Kidney (tissue), 14 donors: Measurements from ENCODE around the gene CD200. TPM values are rescaled to one million over a fixed set of nuclear protein-coding genes. Genes with fewer than 3 reads are reported as not detected.

Source experiments
- DNase-seq, 5 donors: peaks; one replicate each; pipeline ENCODE4 v3.0.0-alpha.2; 2013 to 2020
- FAIRE-seq: peaks from 2 replicates; lab custom pipeline; 2012; peaks lifted over from hg19 to GRCh38; lab: Jason Lieb, UNC
- H3K27ac ChIP-seq, 2 donors: one replicate each; pipeline ENCODE4 v1.7.0; 2013; ENCODE audit warnings: low read depth in 2 of 2, low read length in 2 of 2, inconsistent platforms in 1 of 2
- H3K27me3 ChIP-seq: one replicate; pipeline ENCODE4 v1.7.1; 2013; ENCODE audit warnings: low read length, inconsistent platforms; ENCODE audit not compliant: control insufficient read depth, insufficient read depth
- H3K36me3 ChIP-seq, 3 donors: one replicate each; pipeline versions ENCODE4 v1.7.0 to v1.7.1; 2013; ENCODE audit warnings: low read length in 3 of 3, control low read depth in 1 of 3, inconsistent platforms in 1 of 3; ENCODE audit not compliant: insufficient read depth in 3 of 3, control insufficient read depth in 2 of 3
- H3K4me1 ChIP-seq, 3 donors: one replicate each; pipeline versions ENCODE4 v1.7.0 to v1.7.1; 2013; ENCODE audit warnings: low read length in 3 of 3, inconsistent platforms in 1 of 3, low read depth in 1 of 3; ENCODE audit not compliant: control insufficient read depth in 2 of 3, insufficient read depth in 2 of 3
- H3K4me3 ChIP-seq, 3 donors: one replicate each; pipeline versions ENCODE4 v1.7.0 to v1.8.1; 2013; ENCODE audit warnings: low read length in 3 of 3, control low read depth in 1 of 3, inconsistent platforms in 1 of 3
- H3K9ac ChIP-seq, 3 donors: one replicate each; pipeline versions ENCODE4 v1.7.0 to v1.7.1; 2013; ENCODE audit warnings: low read length in 3 of 3, control low read depth in 1 of 3, inconsistent platforms in 1 of 3
- H3K9me3 ChIP-seq, 3 donors: one replicate each; pipeline versions ENCODE4 v1.7.0 to v1.7.1; 2013; ENCODE audit warnings: low read length in 3 of 3, control low read depth in 1 of 3, inconsistent platforms in 1 of 3; ENCODE audit not compliant: control insufficient read depth in 2 of 3, insufficient read depth in 1 of 3
- intact Hi-C: fragments of 100-400 bp; cut with DNase I; formaldehyde crosslinking; loops from one replicate; pipeline ENCODE4 v1.11.1; 2022
- polyA plus RNA-seq: library from polyadenylated mRNA; stranded (reverse); fragments of 350-450 nt; fragmentation: Illumina TruSeq; extraction: RNeasy Lipid Tissue Mini Kit (QIAGEN cat#74804); gene quantifications from one replicate; pipeline ENCODE4 v1.2.3, GENCODE V29; 2014; ENCODE audit warnings: low read depth, low replicate concordance; ENCODE audit not compliant: insufficient read depth
- total RNA-seq: library from RNA; stranded (reverse); fragmentation: NEBNext Ultra II Directional; extraction: Animal tissue kit (Norgen Biotek cat#: 25700); gene quantifications from one replicate; pipeline ENCODE4 v1.2.1, GENCODE V29; 2021
- TF ChIP-seq, protein P1 (sequence below): IDR thresholded peaks from 3 replicates; pipeline ENCODE4 v1.5.1; 2012; ENCODE audit warnings: mild to moderate bottlenecking, moderate library complexity, borderline replicate concordance; ENCODE audit not compliant: insufficient read depth; ENCODE audit errors: extremely low read depth
- donor health status: control.
- donor health status: control.
- donor health status: control.
- donor health status: control.
- donor health status: control.
- donor health status: DM: yes; HTN: yes; CAD: no.
- donor health status: Normal renal cell carcinoma (clear cell type).

The CD200 gene
- total and polyA plus RNA-seq, 2 donors from 2014 or later = 8.5 to 16.8 TPM

DNA sequence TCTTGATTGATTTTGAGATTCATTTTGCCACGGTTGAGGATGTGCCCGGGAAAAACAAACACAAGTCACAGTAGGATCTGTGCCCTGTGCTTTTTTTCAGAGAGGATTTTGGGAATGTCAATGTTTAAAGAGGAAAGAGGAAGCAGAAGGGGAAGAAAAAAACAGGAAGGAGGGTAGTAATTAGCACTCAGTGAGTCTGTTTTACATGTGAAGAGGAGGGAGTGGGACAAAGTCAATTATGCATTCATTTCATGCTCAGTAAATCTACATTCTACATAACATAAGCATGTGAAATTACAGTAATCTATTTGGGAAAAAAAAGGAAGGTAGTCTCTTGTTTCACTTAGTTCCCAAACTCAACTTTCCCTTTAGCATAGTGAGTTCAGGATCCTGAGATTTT, 18.3 kb upstream of the CD200 start:
- Histone ChIP-seq H3K36me3 (no peaks in the 10 kb centered on the region), H3K4me1 (no peaks in the 10 kb centered on the region), H3K4me3 (no peak overlapping the region), H3K27ac (no peak overlapping the region), H3K27me3 (no peaks in the 10 kb centered on the region), H3K9ac (no peak overlapping the region), H3K9me3 (no peaks in the 10 kb centered on the region)
- FAIRE-seq (no peak), DNase-seq (no peak)
- TF ChIP-seq, protein P1, sequence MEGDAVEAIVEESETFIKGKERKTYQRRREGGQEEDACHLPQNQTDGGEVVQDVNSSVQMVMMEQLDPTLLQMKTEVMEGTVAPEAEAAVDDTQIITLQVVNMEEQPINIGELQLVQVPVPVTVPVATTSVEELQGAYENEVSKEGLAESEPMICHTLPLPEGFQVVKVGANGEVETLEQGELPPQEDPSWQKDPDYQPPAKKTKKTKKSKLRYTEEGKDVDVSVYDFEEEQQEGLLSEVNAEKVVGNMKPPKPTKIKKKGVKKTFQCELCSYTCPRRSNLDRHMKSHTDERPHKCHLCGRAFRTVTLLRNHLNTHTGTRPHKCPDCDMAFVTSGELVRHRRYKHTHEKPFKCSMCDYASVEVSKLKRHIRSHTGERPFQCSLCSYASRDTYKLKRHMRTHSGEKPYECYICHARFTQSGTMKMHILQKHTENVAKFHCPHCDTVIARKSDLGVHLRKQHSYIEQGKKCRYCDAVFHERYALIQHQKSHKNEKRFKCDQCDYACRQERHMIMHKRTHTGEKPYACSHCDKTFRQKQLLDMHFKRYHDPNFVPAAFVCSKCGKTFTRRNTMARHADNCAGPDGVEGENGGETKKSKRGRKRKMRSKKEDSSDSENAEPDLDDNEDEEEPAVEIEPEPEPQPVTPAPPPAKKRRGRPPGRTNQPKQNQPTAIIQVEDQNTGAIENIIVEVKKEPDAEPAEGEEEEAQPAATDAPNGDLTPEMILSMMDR = no peak
- intact Hi-C loops = no loop called here

DNA sequence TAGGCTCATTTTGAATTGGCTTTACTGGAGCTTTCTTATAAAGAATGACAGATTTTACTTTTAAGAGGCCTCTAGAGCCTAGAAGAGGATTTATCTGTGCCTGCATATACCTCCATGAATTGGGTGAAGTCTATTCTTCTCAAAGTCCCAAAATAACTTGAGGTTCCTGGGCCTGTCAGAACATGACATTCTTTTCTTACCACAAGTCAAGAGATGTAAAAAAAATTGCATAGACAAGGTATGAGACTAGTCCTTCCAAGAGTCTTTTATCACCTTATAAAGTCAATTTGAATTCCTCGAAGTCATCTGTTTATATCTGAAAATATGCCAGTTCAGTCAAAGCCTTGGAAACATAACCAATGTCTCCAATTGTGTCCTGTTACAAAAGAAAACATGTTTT, 17.2 kb upstream of the CD200 start:
- no peaks in the 10 kb centered on the region for H3K36me3 ChIP-seq
- intact Hi-C loops = no loop called here
- H3K4me3 ChIP-seq = no peak overlapping the region
- no peaks in the 10 kb centered on the region for H3K9me3 ChIP-seq
- no peaks in the 10 kb centered on the region for H3K4me1 ChIP-seq
- TF ChIP-seq, protein P1 = no peak
- H3K9ac ChIP-seq = no peak overlapping the region
- H3K27ac ChIP-seq = no peak overlapping the region
- DNase-seq (no peak), FAIRE-seq (no peak)
- H3K27me3 ChIP-seq = no peaks in the 10 kb centered on the region

DNA sequence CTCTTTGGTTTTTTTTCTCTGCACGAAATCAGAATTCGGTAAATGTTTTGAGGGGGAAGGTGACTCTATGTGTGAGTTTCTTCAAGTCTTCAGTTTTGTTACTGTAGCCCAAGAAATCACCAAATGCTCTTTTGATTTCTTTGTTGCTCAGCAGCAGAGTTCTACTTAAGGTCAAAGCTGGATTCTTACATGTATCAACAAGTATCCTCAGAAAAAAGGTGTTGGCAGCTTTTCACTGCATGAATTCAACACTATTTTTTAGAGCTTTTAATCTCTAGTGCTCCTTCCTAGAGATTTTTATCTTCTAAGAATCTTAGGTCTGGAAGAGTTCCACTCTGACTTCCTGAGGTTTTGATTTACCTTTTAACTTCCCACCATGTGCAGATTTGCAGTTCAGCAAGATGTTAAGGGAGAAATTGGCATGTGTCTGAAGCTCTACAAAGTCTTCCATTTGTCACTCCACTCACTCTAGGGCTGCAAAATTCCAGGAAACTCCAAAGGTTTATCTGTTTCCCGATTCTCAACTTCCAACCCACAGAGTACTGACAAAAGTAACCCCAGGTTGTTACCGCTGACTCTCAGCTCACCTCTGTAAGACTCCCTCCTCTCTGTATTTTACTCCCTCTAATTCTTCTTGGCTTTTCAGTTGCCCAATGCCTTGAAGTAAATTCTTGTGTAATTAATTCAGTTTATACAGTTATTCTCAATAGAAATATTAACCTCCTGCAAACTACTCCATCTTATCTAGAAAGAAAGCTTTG, 13.3 kb upstream of the CD200 start:
- TF ChIP-seq, protein P1 = no peak
- H3K27ac ChIP-seq = no peak overlapping the region
- intact Hi-C loops = no loop called here
- H3K4me3 ChIP-seq = no peak overlapping the region
- H3K4me1 ChIP-seq = no peaks in the 10 kb centered on the region
- no peaks in the 10 kb centered on the region for H3K9me3 ChIP-seq
- FAIRE-seq (no peak), DNase-seq (no peak)
- no peaks in the 10 kb centered on the region for H3K27me3 ChIP-seq
- no peaks in the 10 kb centered on the region for H3K36me3 ChIP-seq
- H3K9ac ChIP-seq = no peak overlapping the region

DNA sequence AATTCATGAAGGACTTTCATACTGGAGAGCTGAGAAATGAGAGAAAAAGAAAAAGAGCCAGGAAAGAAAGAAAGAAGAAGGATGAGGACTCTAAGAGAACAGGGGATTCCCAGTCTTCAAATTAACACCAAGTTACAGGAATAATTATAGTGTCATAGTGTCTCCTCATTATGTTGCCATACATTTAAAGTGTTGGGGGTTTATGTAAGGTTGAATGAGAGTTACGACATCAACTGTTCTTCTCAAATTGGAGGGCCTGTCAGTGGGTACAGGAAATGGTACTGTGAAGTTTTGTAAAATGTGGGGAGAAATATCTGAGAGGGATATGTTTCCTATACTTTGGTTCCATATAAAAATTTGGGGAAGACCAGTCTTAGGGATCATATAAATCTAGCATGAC, 12.3 kb upstream of the CD200 start:
- no peaks in the 10 kb centered on the region for H3K9me3 ChIP-seq
- no peak overlapping the region for H3K9ac ChIP-seq
- TF ChIP-seq, protein P1 = no peak
- no peaks in the 10 kb centered on the region for H3K36me3 ChIP-seq
- H3K4me3 ChIP-seq = no peak overlapping the region
- H3K27me3 ChIP-seq = no peaks in the 10 kb centered on the region
- DNase-seq (no peak), FAIRE-seq (no peak)
- H3K4me1 ChIP-seq = no peaks in the 10 kb centered on the region
- intact Hi-C loops = no loop called here
- no peak overlapping the region for H3K27ac ChIP-seq
